ENCODE data around the gene TRPC4. TPM values are rescaled to one million over a fixed set of nuclear protein-coding genes. Genes with fewer than 3 reads are reported as not detected.

TRPC4 gene
- total RNA-seq, 1 experiment from 2014 or later: 0.10 TPM

DNA sequence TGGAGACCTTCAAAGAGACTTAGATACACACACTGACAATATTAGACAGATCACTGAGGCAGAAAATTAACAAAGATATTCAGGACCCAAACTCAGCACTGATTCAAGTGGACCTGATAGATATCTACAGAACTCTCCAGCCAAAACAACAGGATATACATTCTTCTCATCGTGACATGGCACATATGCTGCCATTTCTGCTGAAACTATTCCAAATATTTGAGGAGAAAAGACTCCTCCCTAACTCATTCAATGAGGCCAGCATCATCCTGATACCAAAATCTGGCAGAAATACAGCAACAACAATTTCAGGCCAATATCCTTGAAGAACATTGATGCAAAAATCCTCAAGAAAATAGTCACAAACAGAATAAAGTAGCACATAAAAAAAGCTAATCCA is 53.3 kb downstream of the TRPC4 start:
- ChIA-PET POLR2A (no interaction called here), CTCF (no interaction called here)
- no TSS peak for BruUV-seq (replicated peaks)
- no peaks in the 10 kb centered on the region for H3K4me1 ChIP-seq (ENCODE audit: control insufficient read depth, insufficient read depth, low read length)
- H3K4me3 ChIP-seq (ENCODE audit: low read depth in 2 of 2, low read length in 2 of 2): no peak overlapping the region
- intact Hi-C loops (cut with micrococcal nuclease; ENCODE audit: unreplicated experiment): no loop called here
- H3K27ac ChIP-seq (ENCODE audit: low read length): no peak overlapping the region
- no peaks in the 10 kb centered on the region for H3K36me3 ChIP-seq (ENCODE audit: control insufficient read depth, insufficient read depth, low read length)
- H3K27me3 ChIP-seq (ENCODE audit: control insufficient read depth, insufficient read depth, low read length): no peaks in the 10 kb centered on the region
- TF ChIP-seq, protein P1, sequence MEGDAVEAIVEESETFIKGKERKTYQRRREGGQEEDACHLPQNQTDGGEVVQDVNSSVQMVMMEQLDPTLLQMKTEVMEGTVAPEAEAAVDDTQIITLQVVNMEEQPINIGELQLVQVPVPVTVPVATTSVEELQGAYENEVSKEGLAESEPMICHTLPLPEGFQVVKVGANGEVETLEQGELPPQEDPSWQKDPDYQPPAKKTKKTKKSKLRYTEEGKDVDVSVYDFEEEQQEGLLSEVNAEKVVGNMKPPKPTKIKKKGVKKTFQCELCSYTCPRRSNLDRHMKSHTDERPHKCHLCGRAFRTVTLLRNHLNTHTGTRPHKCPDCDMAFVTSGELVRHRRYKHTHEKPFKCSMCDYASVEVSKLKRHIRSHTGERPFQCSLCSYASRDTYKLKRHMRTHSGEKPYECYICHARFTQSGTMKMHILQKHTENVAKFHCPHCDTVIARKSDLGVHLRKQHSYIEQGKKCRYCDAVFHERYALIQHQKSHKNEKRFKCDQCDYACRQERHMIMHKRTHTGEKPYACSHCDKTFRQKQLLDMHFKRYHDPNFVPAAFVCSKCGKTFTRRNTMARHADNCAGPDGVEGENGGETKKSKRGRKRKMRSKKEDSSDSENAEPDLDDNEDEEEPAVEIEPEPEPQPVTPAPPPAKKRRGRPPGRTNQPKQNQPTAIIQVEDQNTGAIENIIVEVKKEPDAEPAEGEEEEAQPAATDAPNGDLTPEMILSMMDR (IDR thresholded peaks at IDR 0.05): no peak
- TF ChIP-seq REST (IDR thresholded peaks at IDR 0.05; ENCODE audit: insufficient read depth in 1 of 2, low read depth in 2 of 2, low read length in 1 of 2) (no peak), SIN3A (IDR thresholded peaks at IDR 0.05; ENCODE audit: borderline replicate concordance, insufficient read depth, low read depth, low read length) (no peak), POLR2AphosphoS5 (IDR thresholded peaks at IDR 0.05; ENCODE audit: low read depth, low read length) (no peak)
- in situ Hi-C loops (cut with HindIII; ENCODE audit: low pct_unique_long_range_greater_than_20kb, low sequenced_read_pairs): no loop called here
- no peak for DNase-seq (ENCODE audit: low read depth, low spot score)
- no peaks in the 10 kb centered on the region for H3K9me3 ChIP-seq (ENCODE audit: control insufficient read depth, insufficient read depth, low read depth, low read length)
- no peak for ATAC-seq

DNA sequence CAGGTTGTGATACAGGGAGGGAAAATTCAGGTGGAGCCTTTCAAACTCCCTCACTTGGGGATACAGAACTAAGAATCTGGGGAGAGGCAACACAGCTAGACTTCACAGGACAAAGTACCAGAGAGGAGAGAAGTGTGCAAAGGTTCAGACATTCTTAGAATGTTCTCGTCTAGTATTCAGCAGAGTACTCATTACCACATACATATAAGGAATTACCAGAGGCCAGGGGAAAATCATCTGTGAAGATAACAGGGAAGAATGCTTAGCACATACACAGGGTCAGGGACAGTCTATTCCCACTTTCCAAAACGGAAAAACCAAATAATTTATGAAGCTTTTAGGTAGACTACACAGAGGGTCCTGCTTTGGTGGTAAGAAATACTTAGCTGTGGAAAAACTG is 58.1 kb downstream of the TRPC4 start:
- POLR2A ChIA-PET: no interaction called here
- no peak overlapping the region for H3K4me3 ChIP-seq (ENCODE audit: low read depth in 2 of 2, low read length in 2 of 2)
- in situ Hi-C loops (cut with HindIII; ENCODE audit: low pct_unique_long_range_greater_than_20kb, low sequenced_read_pairs) (no loop called here), intact Hi-C loops (cut with micrococcal nuclease; ENCODE audit: unreplicated experiment) (no loop called here)
- no peak for TF ChIP-seq POLR2AphosphoS5 (IDR thresholded peaks at IDR 0.05; ENCODE audit: low read depth, low read length)
- TF ChIP-seq TCF7L2 (IDR thresholded peaks at IDR 0.05; ENCODE audit: low read depth, low read length): no peak
- TF ChIP-seq SIN3A (IDR thresholded peaks at IDR 0.05; ENCODE audit: borderline replicate concordance, insufficient read depth, low read depth, low read length): no peak
- TF ChIP-seq REST (IDR thresholded peaks at IDR 0.05; ENCODE audit: insufficient read depth in 1 of 2, low read depth in 2 of 2, low read length in 1 of 2): no peak
- TF ChIP-seq, protein P1 (IDR thresholded peaks at IDR 0.05): no peak
- no peaks in the 10 kb centered on the region for H3K36me3 ChIP-seq (ENCODE audit: control insufficient read depth, insufficient read depth, low read length)
- no peak for ATAC-seq
- no peaks in the 10 kb centered on the region for H3K27me3 ChIP-seq (ENCODE audit: control insufficient read depth, insufficient read depth, low read length)
- no peak overlapping the region for H3K27ac ChIP-seq (ENCODE audit: low read length)
- no peak for DNase-seq (ENCODE audit: low read depth, low spot score)
- CTCF ChIA-PET: no interaction called here
- no peaks in the 10 kb centered on the region for H3K4me1 ChIP-seq (ENCODE audit: control insufficient read depth, insufficient read depth, low read length)
- no peaks in the 10 kb centered on the region for H3K9me3 ChIP-seq (ENCODE audit: control insufficient read depth, insufficient read depth, low read depth, low read length)
- no TSS peak for BruUV-seq (replicated peaks)
